ENCODE measurements around the gene LSM14B. TPM values are rescaled to one million over a fixed set of nuclear protein-coding genes. Genes with fewer than 3 reads are reported as not detected.

The LSM14B gene
- total RNA-seq, 1 donor from 2014 or later: 81.1 TPM

- DNase-seq (ENCODE audit: low spot score, unreplicated experiment): no peak
- H3K27ac Mint-ChIP-seq: no peak overlapping the region
- no peak for TF ChIP-seq CTCF (IDR thresholded peaks at IDR 0.05; ENCODE audit: unreplicated experiment)
- no peak overlapping the region for H3K4me3 Mint-ChIP-seq (ENCODE audit: low read depth)
- peaks cover 30% of the 10 kb centered on the region for H3K27me3 Mint-ChIP-seq
- no peaks in the 10 kb centered on the region for H3K9me3 Mint-ChIP-seq (ENCODE audit: low read depth)
- H3K4me1 Mint-ChIP-seq (ENCODE audit: low read depth): no peaks in the 10 kb centered on the region
- H3K36me3 Mint-ChIP-seq (ENCODE audit: insufficient read depth): no peaks in the 10 kb centered on the region
Observed at GRCh38 chr20:62116558-62117361, 5.5 kb upstream of the LSM14B start.

GRCh38 chr20:62117362-62117646, 5.0 kb upstream of the LSM14B start:
- H3K27ac Mint-ChIP-seq: no peak overlapping the region
- no peak for DNase-seq (ENCODE audit: low spot score, unreplicated experiment)

GRCh38 chr20:62117658-62118057, 4.6 kb upstream of the LSM14B start:
- DNase-seq (ENCODE audit: low spot score, unreplicated experiment): no peak
- Mint-ChIP-seq H3K9me3 (ENCODE audit: low read depth) (no peaks in the 10 kb centered on the region), H3K4me3 (ENCODE audit: low read depth) (no peak overlapping the region), H3K27ac (no peak overlapping the region), H3K4me1 (ENCODE audit: low read depth) (no peaks in the 10 kb centered on the region), H3K36me3 (ENCODE audit: insufficient read depth) (no peaks in the 10 kb centered on the region), H3K27me3 (peaks cover 30% of the 10 kb centered on the region)
- no peak for TF ChIP-seq CTCF (IDR thresholded peaks at IDR 0.05; ENCODE audit: unreplicated experiment)

More at GRCh38 chr20:62117362-62117646, 5.0 kb upstream of the LSM14B start:
- no peak for TF ChIP-seq CTCF (IDR thresholded peaks at IDR 0.05; ENCODE audit: unreplicated experiment)
- Mint-ChIP-seq H3K4me1 (ENCODE audit: low read depth) (no peaks in the 10 kb centered on the region), H3K9me3 (ENCODE audit: low read depth) (no peaks in the 10 kb centered on the region), H3K27me3 (peaks cover 30% of the 10 kb centered on the region), H3K36me3 (ENCODE audit: insufficient read depth) (no peaks in the 10 kb centered on the region), H3K4me3 (ENCODE audit: low read depth) (no peak overlapping the region)

GRCh38 chr20:62118113-62119043, 3.9 kb upstream of the LSM14B start:
- TF ChIP-seq CTCF (IDR thresholded peaks at IDR 0.05; ENCODE audit: unreplicated experiment): no peak

GRCh38 chr20:62119115-62119514, 3.2 kb upstream of the LSM14B start:
- H3K36me3 Mint-ChIP-seq (ENCODE audit: insufficient read depth): peaks cover under 1% of the 10 kb centered on the region
- H3K9me3 Mint-ChIP-seq (ENCODE audit: low read depth): no peaks in the 10 kb centered on the region
- peaks cover 27% of the 10 kb centered on the region for H3K27me3 Mint-ChIP-seq
- no peak for DNase-seq (ENCODE audit: low spot score, unreplicated experiment)
- H3K27ac Mint-ChIP-seq: peak overlapping the region; percentile 21
- no peak for TF ChIP-seq CTCF (IDR thresholded peaks at IDR 0.05; ENCODE audit: unreplicated experiment)
- peaks cover 8% of the 10 kb centered on the region for H3K4me1 Mint-ChIP-seq (ENCODE audit: low read depth)
- no peak overlapping the region for H3K4me3 Mint-ChIP-seq (ENCODE audit: low read depth)

More at GRCh38 chr20:62118113-62119043, 3.9 kb upstream of the LSM14B start:
- peaks cover 1% of the 10 kb centered on the region for H3K4me1 Mint-ChIP-seq (ENCODE audit: low read depth)
- H3K36me3 Mint-ChIP-seq (ENCODE audit: insufficient read depth): no peaks in the 10 kb centered on the region
- DNase-seq (ENCODE audit: low spot score, unreplicated experiment): no peak
- H3K4me3 Mint-ChIP-seq (ENCODE audit: low read depth): no peak overlapping the region
- no peaks in the 10 kb centered on the region for H3K9me3 Mint-ChIP-seq (ENCODE audit: low read depth)
- peaks cover 27% of the 10 kb centered on the region for H3K27me3 Mint-ChIP-seq
- H3K27ac Mint-ChIP-seq: no peak overlapping the region
